Measurements from ENCODE around the gene RMC1.

GRCh38 chr18:23574611-23575308 lies 71.4 kb downstream of the RMC1 start:
- TF ChIP-seq CTCF (IDR thresholded peaks at IDR 0.05) (no peak), POLR2A (IDR thresholded peaks at IDR 0.05) (no peak)

All from breast epithelium (tissue), 3 donors.